ENCODE data around the gene URI1.

DNA sequence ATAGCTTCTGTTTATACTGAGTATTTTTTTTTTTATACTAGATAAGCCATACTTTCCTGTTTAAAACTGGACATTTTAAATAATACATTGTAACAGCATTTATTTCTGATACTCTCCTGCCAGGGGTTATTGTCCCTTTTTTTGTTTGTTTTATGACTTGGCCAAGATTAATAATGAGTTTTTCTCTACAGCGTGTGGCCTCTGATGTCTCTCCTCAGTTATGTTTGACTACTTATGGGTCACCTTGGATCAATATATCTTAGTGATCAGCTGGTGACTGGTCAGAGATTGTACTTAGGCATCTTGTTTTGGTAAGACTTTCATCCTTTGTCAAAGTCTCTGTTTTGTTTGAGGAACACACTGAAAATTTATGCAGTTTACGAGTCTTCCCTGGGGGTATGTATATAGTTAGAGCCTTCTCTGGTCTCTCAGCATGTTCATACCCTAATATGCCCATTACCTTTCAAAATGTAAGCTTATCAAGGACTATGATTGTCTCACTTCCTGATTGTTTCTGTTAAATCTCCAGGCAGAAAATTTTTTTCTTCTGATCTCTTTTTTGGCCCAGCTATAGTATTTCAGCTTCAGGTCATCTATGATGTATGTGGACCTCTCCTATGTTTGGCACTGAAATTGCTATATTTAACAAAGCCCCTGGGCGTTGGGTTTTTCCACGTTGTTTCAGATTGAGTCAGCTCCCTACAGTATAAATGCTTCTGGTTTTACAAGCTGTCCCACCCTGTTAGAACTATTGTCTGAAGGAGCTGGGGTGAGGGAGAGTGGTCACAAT is 87.9 kb downstream of the URI1 start:
- TF ChIP-seq CTCF (IDR thresholded peaks at IDR 0.05; ENCODE audit: borderline replicate concordance, extremely low read depth, low read length, poor library complexity, severe bottlenecking) (no peak), EZH2 (IDR thresholded peaks at IDR 0.05; ENCODE audit: borderline replicate concordance, low read depth, low read length, severe bottlenecking) (no peak)
